Mesenchymal stem cell (in vitro differentiated cells and primary cell): ENCODE data around the gene C17orf67.

Experiments used
- DNase-seq: peaks from one replicate; pipeline ENCODE4 v3.0.0-alpha.2; 2013
- H2AFZ ChIP-seq: one replicate; pipeline ENCODE4 v1.6.1; 2013; ENCODE audit warnings: low read depth, mild to moderate bottlenecking, control low read depth, inconsistent platforms, low read length, moderate library complexity
- H2AK5ac ChIP-seq: 2 replicates; pipeline ENCODE4 v1.6.1; 2013; ENCODE audit warnings: low read length, moderate library complexity, mild to moderate bottlenecking, inconsistent platforms; ENCODE audit not compliant: severe bottlenecking
- H2BK120ac ChIP-seq: one replicate; pipeline ENCODE4 v1.6.1; 2013; ENCODE audit warnings: low read depth, mild to moderate bottlenecking, inconsistent platforms, low read length, moderate library complexity
- H2BK12ac ChIP-seq, 2 experiments: one replicate each; pipeline ENCODE4 v1.6.1; 2013; ENCODE audit warnings: inconsistent platforms in 2 of 2, low read length in 2 of 2, mild to moderate bottlenecking in 2 of 2, moderate library complexity in 2 of 2, control low read depth in 1 of 2
- H2BK15ac ChIP-seq: one replicate; pipeline ENCODE4 v1.6.1; 2013; ENCODE audit warnings: mild to moderate bottlenecking, low read depth, inconsistent platforms; ENCODE audit not compliant: poor library complexity, severe bottlenecking
- H2BK5ac ChIP-seq: 2 replicates; pipeline ENCODE4 v1.6.1; 2013; ENCODE audit warnings: low read depth, mild to moderate bottlenecking, low read length, control low read depth, inconsistent platforms; ENCODE audit not compliant: poor library complexity, severe bottlenecking
- H3K14ac ChIP-seq, 2 experiments: one replicate each; pipeline ENCODE4 v1.6.1; 2013; ENCODE audit warnings: inconsistent platforms in 2 of 2, low read length in 2 of 2, control low read depth in 1 of 2, mild to moderate bottlenecking in 1 of 2, moderate library complexity in 1 of 2
- H3K18ac ChIP-seq, 2 experiments: one replicate each; pipeline ENCODE4 v1.6.1; 2013; ENCODE audit warnings: inconsistent platforms in 2 of 2, low read length in 2 of 2, control low read depth in 1 of 2, low read depth in 1 of 2, mild to moderate bottlenecking in 1 of 2
- H3K23ac ChIP-seq, 2 experiments: one replicate each; pipeline ENCODE4 v1.6.1; 2013; ENCODE audit warnings: inconsistent platforms in 2 of 2, low read length in 2 of 2, mild to moderate bottlenecking in 2 of 2, moderate library complexity in 2 of 2, control low read depth in 1 of 2
- H3K27ac ChIP-seq: 2 replicates; pipeline ENCODE4 v1.5.1; 2013; ENCODE audit warnings: mild to moderate bottlenecking, moderate library complexity, low read length, control low read depth, inconsistent platforms; ENCODE audit not compliant: poor library complexity, severe bottlenecking
- H3K27me3 ChIP-seq, 2 experiments: 2 replicates each; pipeline versions ENCODE4 v1.6.1 to v1.7.0; 2013; ENCODE audit warnings: low read length in 2 of 2, mild to moderate bottlenecking in 2 of 2, moderate library complexity in 2 of 2, control low read depth in 1 of 2, inconsistent platforms in 1 of 2; ENCODE audit not compliant: control insufficient read depth in 1 of 2, insufficient read depth in 1 of 2
- H3K36me3 ChIP-seq, 2 experiments: 2 replicates each; pipeline versions ENCODE4 v1.6.1 to v1.7.0; 2013; ENCODE audit warnings: low read length in 2 of 2, control low read depth in 1 of 2, inconsistent platforms in 1 of 2, low read depth in 1 of 2, mild to moderate bottlenecking in 1 of 2; ENCODE audit not compliant: insufficient read depth in 2 of 2, control insufficient read depth in 1 of 2
- H3K4ac ChIP-seq, 2 experiments: one replicate each; pipeline ENCODE4 v1.6.1; 2013; ENCODE audit warnings: inconsistent platforms in 2 of 2, low read length in 2 of 2, mild to moderate bottlenecking in 2 of 2, moderate library complexity in 2 of 2, control low read depth in 1 of 2, low read depth in 1 of 2
- H3K4me1 ChIP-seq: 2 replicates; pipeline ENCODE4 v1.6.1; 2013; ENCODE audit warnings: low read depth, low read length, control low read depth; ENCODE audit not compliant: control insufficient read depth, insufficient read depth
- H3K4me2 ChIP-seq: 2 replicates; pipeline ENCODE4 v1.6.1; 2013; ENCODE audit warnings: low read length, mild to moderate bottlenecking, inconsistent platforms; ENCODE audit not compliant: poor library complexity, severe bottlenecking
- H3K4me3 ChIP-seq, 2 experiments: 2 replicates each; pipeline versions ENCODE4 v1.5.1 to v1.7.0; 2013; ENCODE audit warnings: low read length in 2 of 2, mild to moderate bottlenecking in 2 of 2, control low read depth in 1 of 2, low read depth in 1 of 2; ENCODE audit not compliant: insufficient read depth in 1 of 2
- H3K79me1 ChIP-seq: replicated peaks from 2 replicates; pipeline ENCODE4 v1.6.1; 2013; ENCODE audit warnings: mild to moderate bottlenecking, control low read depth, low read length, inconsistent platforms; ENCODE audit not compliant: poor library complexity, severe bottlenecking
- H3K9ac ChIP-seq: 2 replicates; pipeline ENCODE4 v1.7.0; 2013; ENCODE audit warnings: mild to moderate bottlenecking, low read length, moderate library complexity
- H3K9me3 ChIP-seq: 2 replicates; pipeline ENCODE4 v1.7.0; 2013; ENCODE audit warnings: mild to moderate bottlenecking, low read length; ENCODE audit not compliant: control insufficient read depth
- H4K8ac ChIP-seq: one replicate; pipeline ENCODE4 v1.6.1; 2013; ENCODE audit warnings: inconsistent platforms, mild to moderate bottlenecking, low read length, moderate library complexity
- H4K91ac ChIP-seq: one replicate; pipeline ENCODE4 v1.6.1; 2013; ENCODE audit warnings: mild to moderate bottlenecking, low read length, inconsistent platforms
- WGBS: methylation state at CpG from one replicate; pipeline ENCODE4 v1.1.7; 2013; ENCODE audit warnings: mixed read lengths; 5-methylcytosine and 5-hydroxymethylcytosine counted together

The C17orf67 gene

GRCh38 chr17:56823848-56824247 is 9.9 kb downstream of the C17orf67 start:
- Histone ChIP-seq H2AK5ac (peak overlapping the region; percentile 56), H3K9ac (no peak overlapping the region), H2BK120ac (no peak overlapping the region), H3K4me2 (no peak overlapping the region), H3K27me3 (no peaks in the 10 kb centered on the region), H3K4me1 (peaks cover 9% of the 10 kb centered on the region), H3K79me1 (peaks cover 11% of the 10 kb centered on the region), H3K9me3 (no peaks in the 10 kb centered on the region), H2BK15ac (no peak overlapping the region), H4K91ac (no peak overlapping the region), H3K4ac (no peak overlapping the region), H3K18ac (no peak overlapping the region), H2BK12ac (no peak overlapping the region), H3K23ac (no peak overlapping the region), H3K27ac (no peak overlapping the region), H3K36me3 (peaks cover 0 to 4% of the 10 kb centered on the region in 2 experiments), H2AFZ (no peak overlapping the region), H4K8ac (no peak overlapping the region), H3K4me3 (no peak overlapping the region), H3K14ac (no peak overlapping the region), H2BK5ac (no peak overlapping the region)
- WGBS: 95% methylated on average over 2 of the region's 2 CpGs
- DNase-seq: no peak

GRCh38 chr17:56822725-56823124 is 11.0 kb downstream of the C17orf67 start:
- no peak overlapping the region for H3K4me2 ChIP-seq
- no peak overlapping the region for H3K27ac ChIP-seq
- no peak overlapping the region for H2AFZ ChIP-seq
- no peak overlapping the region for H3K4ac ChIP-seq
- H3K36me3 ChIP-seq: peaks cover 0 to 4% of the 10 kb centered on the region in 2 experiments
- no peak overlapping the region for H3K9ac ChIP-seq
- peaks cover 10% of the 10 kb centered on the region for H3K79me1 ChIP-seq
- no peak overlapping the region for H3K18ac ChIP-seq
- H3K23ac ChIP-seq: no peak overlapping the region
- H2BK5ac ChIP-seq: no peak overlapping the region
- H2BK15ac ChIP-seq: no peak overlapping the region
- H4K91ac ChIP-seq: no peak overlapping the region
- H2BK12ac ChIP-seq: no peak overlapping the region
- peaks cover 9% of the 10 kb centered on the region for H3K4me1 ChIP-seq
- H3K9me3 ChIP-seq: no peaks in the 10 kb centered on the region
- H3K14ac ChIP-seq: no peak overlapping the region
- no peak overlapping the region for H2BK120ac ChIP-seq
- 89% methylated on average over 4 of the region's 5 CpGs for WGBS
- no peak overlapping the region for H3K4me3 ChIP-seq
- no peaks in the 10 kb centered on the region for H3K27me3 ChIP-seq
- no peak overlapping the region for H2AK5ac ChIP-seq
- no peak overlapping the region for H4K8ac ChIP-seq
- DNase-seq: no peak

GRCh38 chr17:56821847-56822534 is 11.7 kb downstream of the C17orf67 start:
- Histone ChIP-seq H3K79me1 (peaks cover 7% of the 10 kb centered on the region), H3K36me3 (peaks cover 0 to 4% of the 10 kb centered on the region in 2 experiments), H4K91ac (no peak overlapping the region)

GRCh38 chr17:56820207-56820606 is 13.5 kb downstream of the C17orf67 start:
- H3K18ac ChIP-seq: no peak overlapping the region
- 91% methylated on average over 9 of the region's 10 CpGs for WGBS
- H2BK120ac ChIP-seq: no peak overlapping the region
- H3K23ac ChIP-seq: no peak overlapping the region
- H3K9ac ChIP-seq: no peak overlapping the region
- no peak overlapping the region for H4K8ac ChIP-seq
- H3K27ac ChIP-seq: no peak overlapping the region
- no peak overlapping the region for H3K4ac ChIP-seq
- H4K91ac ChIP-seq: no peak overlapping the region
- H3K14ac ChIP-seq: no peak overlapping the region
- H2AK5ac ChIP-seq: no peak overlapping the region
- H3K9me3 ChIP-seq: no peaks in the 10 kb centered on the region
- no peak overlapping the region for H2BK12ac ChIP-seq
- no peaks in the 10 kb centered on the region for H3K36me3 ChIP-seq
- no peak overlapping the region for H2AFZ ChIP-seq
- H2BK15ac ChIP-seq: no peak overlapping the region
- H3K4me1 ChIP-seq: peaks cover 9% of the 10 kb centered on the region
- DNase-seq: no peak
- H2BK5ac ChIP-seq: no peak overlapping the region
- no peak overlapping the region for H3K4me3 ChIP-seq
- no peak overlapping the region for H3K4me2 ChIP-seq
- no peaks in the 10 kb centered on the region for H3K79me1 ChIP-seq
- no peaks in the 10 kb centered on the region for H3K27me3 ChIP-seq

More at GRCh38 chr17:56821847-56822534, 11.7 kb downstream of the C17orf67 start:
- Histone ChIP-seq H3K9ac (no peak overlapping the region), H3K4me1 (peaks cover 9% of the 10 kb centered on the region), H3K27ac (no peak overlapping the region), H3K4me3 (no peak overlapping the region), H2AK5ac (no peak overlapping the region), H3K18ac (no peak overlapping the region), H3K14ac (no peak overlapping the region), H2BK120ac (no peak overlapping the region), H4K8ac (no peak overlapping the region), H2BK12ac (no peak overlapping the region), H2AFZ (no peak overlapping the region), H3K23ac (no peak overlapping the region), H3K4me2 (no peak overlapping the region), H2BK15ac (no peak overlapping the region), H2BK5ac (no peak overlapping the region), H3K27me3 (no peaks in the 10 kb centered on the region), H3K4ac (no peak overlapping the region), H3K9me3 (no peaks in the 10 kb centered on the region)
- 70% methylated on average over 1 of the region's 3 CpGs for WGBS
- no peak for DNase-seq
